ENCODE data around the gene NAXD. TPM values are rescaled to one million over a fixed set of nuclear protein-coding genes. Genes with fewer than 3 reads are reported as not detected.
A peak's percentile ranks its signal among the peaks of the same experiment; 100 is the strongest.

The NAXD gene
- polyA plus RNA-seq, 4 donors = 30.1 to 59.3 (median 36.9) TPM

DNA sequence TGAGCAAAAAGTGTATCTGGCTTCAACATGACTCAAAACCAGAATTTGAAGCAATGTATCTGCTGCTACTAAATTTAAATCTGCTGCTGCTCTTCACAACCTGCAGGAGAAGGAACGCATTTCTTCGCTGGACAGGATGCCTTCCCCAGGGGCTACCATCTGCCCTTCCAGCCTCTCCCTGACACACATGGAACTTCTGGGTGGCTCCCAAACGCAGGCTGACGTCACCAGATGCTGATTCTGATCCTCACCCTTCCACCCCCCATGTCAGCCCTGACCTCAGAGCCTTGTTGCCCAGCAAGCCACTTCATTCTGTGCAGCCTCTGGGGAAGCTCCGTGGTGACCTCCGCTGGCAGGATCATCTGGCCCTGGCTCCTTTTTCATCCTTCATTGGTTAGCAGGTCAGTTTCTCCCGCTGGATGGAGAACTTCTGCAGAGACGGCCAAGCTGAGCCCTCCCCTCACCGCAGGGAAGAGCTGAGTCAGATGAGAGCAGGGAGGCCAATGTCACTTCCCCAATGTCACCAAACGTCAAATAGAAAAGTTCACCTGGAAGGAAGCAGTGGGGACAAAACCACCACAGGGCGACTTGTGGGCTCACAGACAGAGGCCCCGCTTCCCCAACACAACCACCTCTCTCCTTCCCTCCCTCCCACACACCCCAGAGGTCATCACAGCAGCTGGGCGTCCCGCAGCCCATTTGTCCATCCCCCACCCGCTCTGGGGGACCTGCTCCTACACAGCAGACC lies 39.8 kb upstream of the NAXD start:
- H3K36me3 ChIP-seq (ENCODE audit: control insufficient read depth in 3 of 3, insufficient read depth in 2 of 3, low read depth in 1 of 3, low read length in 3 of 3) = no peaks in the 10 kb centered on the region
- FAIRE-seq (no peak), DNase-seq (peak in 1 of 2 donors; percentile 32)
- H3K9me3 ChIP-seq (ENCODE audit: control insufficient read depth in 2 of 2, insufficient read depth in 1 of 2, low read depth in 1 of 2, low read length in 1 of 2) = no peaks in the 10 kb centered on the region
- WGBS, 3 donors = 40 to 60% (median 44%) methylated on average over 11 to 15 of the region's 15 CpGs
- H3K27me3 ChIP-seq (ENCODE audit: control insufficient read depth in 3 of 3, insufficient read depth in 3 of 3, low read length in 3 of 3) = no peaks in the 10 kb centered on the region
- peak overlapping the region in 1 of 3 donors; percentile 86 for H3K27ac ChIP-seq (ENCODE audit: low read depth in 1 of 3, low read length in 2 of 3)
- peaks cover 3 to 20% (median 3%) of the 10 kb centered on the region in 3 donors for H3K4me1 ChIP-seq (ENCODE audit: control insufficient read depth in 3 of 3, insufficient read depth in 2 of 3, low read depth in 1 of 3, low read length in 2 of 3)
- H3K4me3 ChIP-seq (ENCODE audit: low read depth in 1 of 3, low read length in 3 of 3) = no peak overlapping the region

- H3K4me3 ChIP-seq (ENCODE audit: low read depth in 1 of 3, low read length in 3 of 3) = no peak overlapping the region
- no peak for FAIRE-seq
Observed at GRCh38 chr13:110576070-110576394, 39.3 kb upstream of the NAXD start.

GRCh38 chr13:110576736-110577476 lies 38.4 kb upstream of the NAXD start:
- H3K4me1 ChIP-seq (ENCODE audit: control insufficient read depth in 3 of 3, insufficient read depth in 2 of 3, low read depth in 1 of 3, low read length in 2 of 3) = peaks cover 3 to 12% (median 3%) of the 10 kb centered on the region in 3 donors
- H3K36me3 ChIP-seq (ENCODE audit: control insufficient read depth in 3 of 3, insufficient read depth in 2 of 3, low read depth in 1 of 3, low read length in 3 of 3) = no peaks in the 10 kb centered on the region
- peak overlapping the region in 2 of 3 donors; percentile 46 to 86 for H3K27ac ChIP-seq (ENCODE audit: low read depth in 1 of 3, low read length in 2 of 3)
- FAIRE-seq = no peak
- no peak overlapping the region for H3K4me3 ChIP-seq (ENCODE audit: low read depth in 1 of 3, low read length in 3 of 3)
- H3K9me3 ChIP-seq (ENCODE audit: control insufficient read depth in 2 of 2, insufficient read depth in 1 of 2, low read depth in 1 of 2, low read length in 1 of 2) = no peaks in the 10 kb centered on the region
- H3K27me3 ChIP-seq (ENCODE audit: control insufficient read depth in 3 of 3, insufficient read depth in 3 of 3, low read length in 3 of 3) = no peaks in the 10 kb centered on the region
- DNase-seq = peak; percentile 39 to 91
- WGBS, 3 donors = 15 to 70% (median 36%) methylated on average over 11 of the region's 11 CpGs

More at GRCh38 chr13:110576070-110576394, 39.3 kb upstream of the NAXD start:
- peak overlapping the region in 1 of 3 donors; percentile 86 for H3K27ac ChIP-seq (ENCODE audit: low read depth in 1 of 3, low read length in 2 of 3)
- H3K4me1 ChIP-seq (ENCODE audit: control insufficient read depth in 3 of 3, insufficient read depth in 2 of 3, low read depth in 1 of 3, low read length in 2 of 3) = peaks cover 3 to 16% (median 3%) of the 10 kb centered on the region in 3 donors
- H3K27me3 ChIP-seq (ENCODE audit: control insufficient read depth in 3 of 3, insufficient read depth in 3 of 3, low read length in 3 of 3) = no peaks in the 10 kb centered on the region
- WGBS, 3 donors = 60 to 66% (median 65%) methylated on average over 7 of the region's 7 CpGs
- DNase-seq = no peak
- H3K36me3 ChIP-seq (ENCODE audit: control insufficient read depth in 3 of 3, insufficient read depth in 2 of 3, low read depth in 1 of 3, low read length in 3 of 3) = no peaks in the 10 kb centered on the region
- no peaks in the 10 kb centered on the region for H3K9me3 ChIP-seq (ENCODE audit: control insufficient read depth in 2 of 2, insufficient read depth in 1 of 2, low read depth in 1 of 2, low read length in 1 of 2)

- 82 to 85% (median 84%) methylated on average over 10 of the region's 10 CpGs for WGBS, 3 donors
- no peak for FAIRE-seq
Observed at GRCh38 chr13:110578363-110578762, 37.0 kb upstream of the NAXD start.

GRCh38 chr13:110580800-110581199 lies 34.5 kb upstream of the NAXD start:
- FAIRE-seq (no peak), DNase-seq (no peak)
- Histone ChIP-seq H3K27me3 (ENCODE audit: control insufficient read depth in 3 of 3, insufficient read depth in 3 of 3, low read length in 3 of 3) (no peaks in the 10 kb centered on the region), H3K4me1 (ENCODE audit: control insufficient read depth in 3 of 3, insufficient read depth in 2 of 3, low read depth in 1 of 3, low read length in 2 of 3) (peaks cover 1 to 6% (median 3%) of the 10 kb centered on the region in 3 donors), H3K27ac (ENCODE audit: low read depth in 1 of 3, low read length in 2 of 3) (no peak overlapping the region), H3K4me3 (ENCODE audit: low read depth in 1 of 3, low read length in 3 of 3) (no peak overlapping the region), H3K9me3 (ENCODE audit: control insufficient read depth in 2 of 2, insufficient read depth in 1 of 2, low read depth in 1 of 2, low read length in 1 of 2) (no peaks in the 10 kb centered on the region), H3K36me3 (ENCODE audit: control insufficient read depth in 3 of 3, insufficient read depth in 2 of 3, low read depth in 1 of 3, low read length in 3 of 3) (no peaks in the 10 kb centered on the region)
- WGBS, 3 donors = 63 to 72% (median 66%) methylated on average over 2 of the region's 2 CpGs

More at GRCh38 chr13:110578363-110578762, 37.0 kb upstream of the NAXD start:
- Histone ChIP-seq H3K27ac (ENCODE audit: low read depth in 1 of 3, low read length in 2 of 3) (no peak overlapping the region), H3K27me3 (ENCODE audit: control insufficient read depth in 3 of 3, insufficient read depth in 3 of 3, low read length in 3 of 3) (no peaks in the 10 kb centered on the region), H3K9me3 (ENCODE audit: control insufficient read depth in 2 of 2, insufficient read depth in 1 of 2, low read depth in 1 of 2, low read length in 1 of 2) (no peaks in the 10 kb centered on the region), H3K4me1 (ENCODE audit: control insufficient read depth in 3 of 3, insufficient read depth in 2 of 3, low read depth in 1 of 3, low read length in 2 of 3) (peaks cover 3 to 9% (median 3%) of the 10 kb centered on the region in 3 donors), H3K36me3 (ENCODE audit: control insufficient read depth in 3 of 3, insufficient read depth in 2 of 3, low read depth in 1 of 3, low read length in 3 of 3) (no peaks in the 10 kb centered on the region), H3K4me3 (ENCODE audit: low read depth in 1 of 3, low read length in 3 of 3) (no peak overlapping the region)
- no peak for DNase-seq

- DNase-seq (peak in 1 of 2 donors; percentile 31), FAIRE-seq (no peak)
- no peak overlapping the region for H3K27ac ChIP-seq (ENCODE audit: low read depth in 1 of 3, low read length in 2 of 3)
- no peaks in the 10 kb centered on the region for H3K27me3 ChIP-seq (ENCODE audit: control insufficient read depth in 3 of 3, insufficient read depth in 3 of 3, low read length in 3 of 3)
- 68 to 81% (median 76%) methylated on average over 14 of the region's 14 CpGs for WGBS, 3 donors
- H3K9me3 ChIP-seq (ENCODE audit: control insufficient read depth in 2 of 2, insufficient read depth in 1 of 2, low read depth in 1 of 2, low read length in 1 of 2) = no peaks in the 10 kb centered on the region
- H3K4me1 ChIP-seq (ENCODE audit: control insufficient read depth in 3 of 3, insufficient read depth in 2 of 3, low read depth in 1 of 3, low read length in 2 of 3) = peaks cover 0 to 6% (median 0%) of the 10 kb centered on the region in 3 donors
- H3K4me3 ChIP-seq (ENCODE audit: low read depth in 1 of 3, low read length in 3 of 3) = no peak overlapping the region
- H3K36me3 ChIP-seq (ENCODE audit: control insufficient read depth in 3 of 3, insufficient read depth in 2 of 3, low read depth in 1 of 3, low read length in 3 of 3) = no peaks in the 10 kb centered on the region
Observed at GRCh38 chr13:110581506-110582185, 33.7 kb upstream of the NAXD start.

DNA sequence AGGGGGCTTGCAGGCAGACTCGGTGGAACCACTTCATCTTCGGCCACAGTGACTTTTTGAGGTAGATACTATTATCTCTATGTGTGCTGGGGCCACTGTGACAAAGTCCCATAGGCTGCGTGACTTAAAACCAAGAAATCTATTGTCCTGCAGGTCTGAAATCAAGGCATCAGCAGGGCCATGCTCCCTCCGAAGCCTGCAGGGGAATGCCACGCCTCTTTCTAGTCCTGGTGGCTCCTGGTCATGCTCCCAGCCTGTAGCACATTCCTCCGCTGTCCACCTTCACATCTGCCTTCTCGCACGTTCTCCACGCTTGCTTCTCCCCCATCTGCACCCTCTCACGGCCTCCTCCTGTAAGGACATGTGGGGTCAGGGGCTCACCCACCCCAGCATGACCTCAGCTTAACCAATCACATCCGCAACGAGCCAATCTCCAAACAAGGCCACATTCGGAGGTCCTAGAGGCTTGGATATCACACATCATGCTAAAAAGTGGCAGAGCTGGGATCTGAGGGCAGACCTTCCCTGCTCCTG lies 32.9 kb upstream of the NAXD start:
- no peak overlapping the region for H3K4me3 ChIP-seq (ENCODE audit: low read depth in 1 of 3, low read length in 3 of 3)
- no peaks in the 10 kb centered on the region for H3K9me3 ChIP-seq (ENCODE audit: control insufficient read depth in 2 of 2, insufficient read depth in 1 of 2, low read depth in 1 of 2, low read length in 1 of 2)
- no peaks in the 10 kb centered on the region for H3K36me3 ChIP-seq (ENCODE audit: control insufficient read depth in 3 of 3, insufficient read depth in 2 of 3, low read depth in 1 of 3, low read length in 3 of 3)
- FAIRE-seq (no peak), DNase-seq (no peak)
- 81 to 94% (median 91%) methylated on average over 13 of the region's 13 CpGs for WGBS, 3 donors
- H3K27me3 ChIP-seq (ENCODE audit: control insufficient read depth in 3 of 3, insufficient read depth in 3 of 3, low read length in 3 of 3) = no peaks in the 10 kb centered on the region
- no peak overlapping the region for H3K27ac ChIP-seq (ENCODE audit: low read depth in 1 of 3, low read length in 2 of 3)
- peaks cover 0 to 4% (median 0%) of the 10 kb centered on the region in 3 donors for H3K4me1 ChIP-seq (ENCODE audit: control insufficient read depth in 3 of 3, insufficient read depth in 2 of 3, low read depth in 1 of 3, low read length in 2 of 3)
